NB4 (cell line): Measurements from ENCODE around the gene KIF4A.

Experiments
- DNase-seq: peaks from one replicate; pipeline ENCODE4 v3.0.0; 2010; ENCODE audit warnings: low read depth
- H3K4me3 ChIP-seq: one replicate; pipeline ENCODE4 v1.5.1; 2011; ENCODE audit warnings: mild to moderate bottlenecking, low read depth, low read length, moderate library complexity
- CTCF ChIP-seq: IDR thresholded peaks from one replicate; pipeline ENCODE4 v1.5.1; 2012; ENCODE audit warnings: low read depth, low read length
- MYC ChIP-seq: IDR thresholded peaks from 2 replicates; pipeline ENCODE4 v1.6.1; 2011; ENCODE audit warnings: low read depth, low read length
- POLR2A ChIP-seq: IDR thresholded peaks from 2 replicates; pipeline ENCODE4 v1.6.1; 2011; ENCODE audit warnings: mild to moderate bottlenecking; ENCODE audit not compliant: insufficient read length; ENCODE audit errors: extremely low read depth
- TF ChIP-seq, protein P1 (sequence below): IDR thresholded peaks from 2 replicates; pipeline ENCODE4 v1.6.1; 2011; ENCODE audit warnings: low read depth, low read length

The KIF4A gene

DNA sequence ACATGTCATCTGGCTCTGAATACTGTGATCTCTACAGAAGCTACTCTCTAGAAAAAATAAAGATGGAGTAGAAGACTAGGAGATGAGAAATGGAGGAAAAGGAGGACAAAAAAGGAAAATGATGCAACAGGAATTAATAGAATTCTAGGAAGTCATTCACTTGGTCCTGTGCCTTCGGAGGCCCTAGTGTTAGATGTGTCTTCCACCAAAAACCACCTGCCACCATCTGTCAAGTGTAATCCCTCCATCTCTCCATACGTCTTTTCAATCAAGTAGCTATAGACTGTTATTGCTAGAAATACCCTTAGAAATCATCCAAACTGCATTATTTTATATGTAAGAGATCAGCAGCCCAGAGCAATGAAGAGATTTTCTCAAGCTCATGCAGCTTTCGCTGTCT is 10.8 kb upstream of the KIF4A start:
- no peak for DNase-seq
- TF ChIP-seq CTCF = no peak
- no peak for TF ChIP-seq POLR2A
- TF ChIP-seq, protein P1, sequence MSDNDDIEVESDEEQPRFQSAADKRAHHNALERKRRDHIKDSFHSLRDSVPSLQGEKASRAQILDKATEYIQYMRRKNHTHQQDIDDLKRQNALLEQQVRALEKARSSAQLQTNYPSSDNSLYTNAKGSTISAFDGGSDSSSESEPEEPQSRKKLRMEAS = no peak
- TF ChIP-seq MYC = no peak
- H3K4me3 ChIP-seq = no peak overlapping the region

GRCh38 chrX:70280573-70280972 is 9.3 kb upstream of the KIF4A start:
- TF ChIP-seq MYC (no peak), CTCF (no peak), POLR2A (no peak)
- TF ChIP-seq, protein P1 = no peak
- H3K4me3 ChIP-seq = no peak overlapping the region
- no peak for DNase-seq

- TF ChIP-seq MYC = no peak
- TF ChIP-seq CTCF = no peak
- no peak for TF ChIP-seq POLR2A
- TF ChIP-seq, protein P1 = no peak
- no peak within 1 kb of the TSS for H3K4me3 ChIP-seq
- DNase-seq = no peak
Observed at GRCh38 chrX:70281951-70282350, 8.0 kb upstream of the KIF4A start, which contains the start of gene RAB41. Gene RAB41, plus strand, starts transcription at chrX:70282172. Its CDS starts 46 bp downstream, at chrX:70282218.

GRCh38 chrX:70289168-70289792 is 624 bp upstream of the KIF4A start:
- DNase-seq = no peak
- TF ChIP-seq MYC (no peak), POLR2A (no peak)
- TF ChIP-seq, protein P1 = no peak
- peak overlapping the region; percentile 75 for H3K4me3 ChIP-seq

- TF ChIP-seq MYC (no peak), POLR2A (no peak), CTCF (no peak)
- TF ChIP-seq, protein P1 = no peak
- no peak for DNase-seq
- peak overlapping the region; percentile 21 for H3K4me3 ChIP-seq
Observed at GRCh38 chrX:70292788-70293187, 2.9 kb downstream of the KIF4A start.

GRCh38 chrX:70293621-70294020 is 3.7 kb downstream of the KIF4A start:
- no peak for TF ChIP-seq CTCF
- no peak for TF ChIP-seq POLR2A
- TF ChIP-seq, protein P1 = no peak
- TF ChIP-seq MYC = no peak
- H3K4me3 ChIP-seq = no peak overlapping the region
- no peak for DNase-seq
